CD4-positive, alpha-beta T cell treated with Interleukin-12 subunit alpha and Interleukin-12 subunit beta, for 1 hour (primary cell): ENCODE results near the gene DAPK2.

Source experiments
- DNase-seq: peaks from one replicate; pipeline ENCODE4 v3.0.0-alpha.2; 2020

Gene DAPK2

DNA sequence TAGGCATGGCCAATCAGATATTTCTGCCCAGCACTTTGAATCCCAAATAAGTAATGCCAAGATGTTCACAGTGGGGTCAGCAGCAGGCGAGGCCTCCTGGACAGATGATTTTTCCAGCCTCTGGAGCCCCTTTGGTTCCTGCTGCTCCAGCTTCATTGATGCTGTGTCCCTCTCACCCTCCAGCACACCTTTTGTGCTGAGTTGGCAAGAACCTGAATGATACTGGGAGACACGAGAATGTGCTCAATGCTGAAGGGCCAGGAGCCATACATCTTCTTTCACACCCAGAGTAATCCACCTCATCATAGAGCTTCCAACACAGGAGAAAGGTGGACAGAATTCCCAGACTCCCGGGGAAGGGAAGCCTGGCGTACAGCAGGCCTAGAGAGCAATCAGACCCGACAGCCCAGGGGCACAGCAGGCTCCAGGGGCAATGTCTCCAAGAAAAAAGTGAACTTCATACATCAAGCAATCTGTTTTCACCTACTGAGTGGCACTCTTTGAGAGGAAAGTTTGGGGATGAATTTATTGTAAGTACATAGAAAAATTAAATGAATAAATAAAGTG is 6.7 kb upstream of the DAPK2 start:
- DNase-seq = no peak

DNA sequence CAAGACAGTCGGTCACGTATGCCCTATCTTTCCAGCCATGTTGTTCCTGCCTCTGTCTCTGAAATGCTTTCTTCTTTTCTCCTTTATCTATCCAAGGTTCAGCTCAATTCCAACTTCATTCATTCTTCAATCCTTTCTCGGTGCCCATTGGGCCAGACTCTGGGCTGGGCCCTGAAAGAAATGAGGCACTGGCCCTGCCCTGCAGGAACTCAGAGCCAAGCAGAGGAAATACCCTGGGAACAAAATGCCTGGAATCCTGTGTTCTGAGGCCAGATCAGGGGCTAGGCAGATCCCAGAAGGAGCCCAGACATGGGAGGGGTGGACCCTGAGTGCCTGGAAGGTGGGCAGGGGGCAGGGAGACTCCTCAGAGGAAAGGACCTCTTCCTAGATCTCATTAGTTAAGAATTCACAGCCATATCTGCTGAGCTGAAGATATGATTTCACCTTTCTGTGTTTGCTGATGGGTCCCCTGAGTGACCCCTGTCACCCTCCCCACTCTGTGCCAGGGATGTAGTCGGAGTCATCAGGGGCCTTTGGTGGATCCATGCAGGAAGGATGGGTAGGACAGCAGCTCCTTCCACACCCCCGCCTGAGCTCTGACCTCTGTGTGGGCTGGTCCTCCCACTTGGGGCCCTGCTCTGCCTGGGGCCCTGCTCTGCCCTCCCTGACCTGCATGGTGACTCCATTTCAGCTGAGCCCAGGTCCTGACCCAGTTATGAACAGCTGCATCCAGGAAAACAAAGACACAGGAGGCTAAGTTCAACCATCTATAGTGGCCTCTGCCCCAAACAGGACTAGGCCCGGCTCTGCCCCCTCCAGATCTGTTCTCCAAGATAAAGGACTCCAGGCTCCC is 5.3 kb upstream of the DAPK2 start:
- no peak for DNase-seq

DNA sequence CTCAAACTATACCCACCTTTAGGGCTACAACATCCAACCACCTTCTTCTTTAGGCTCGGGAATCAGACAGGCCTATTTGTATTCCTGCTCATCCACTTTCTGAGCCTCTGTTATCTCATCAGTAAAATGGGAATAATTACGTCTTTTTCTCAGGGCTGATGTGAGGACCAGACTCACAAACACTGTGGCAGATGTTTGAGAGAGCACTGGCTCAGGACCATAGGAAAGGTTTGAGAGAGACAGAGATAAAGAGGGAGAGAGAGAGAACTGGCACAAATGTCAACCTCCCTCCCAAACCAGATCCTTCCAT is 4.8 kb upstream of the DAPK2 start:
- no peak for DNase-seq

DNA sequence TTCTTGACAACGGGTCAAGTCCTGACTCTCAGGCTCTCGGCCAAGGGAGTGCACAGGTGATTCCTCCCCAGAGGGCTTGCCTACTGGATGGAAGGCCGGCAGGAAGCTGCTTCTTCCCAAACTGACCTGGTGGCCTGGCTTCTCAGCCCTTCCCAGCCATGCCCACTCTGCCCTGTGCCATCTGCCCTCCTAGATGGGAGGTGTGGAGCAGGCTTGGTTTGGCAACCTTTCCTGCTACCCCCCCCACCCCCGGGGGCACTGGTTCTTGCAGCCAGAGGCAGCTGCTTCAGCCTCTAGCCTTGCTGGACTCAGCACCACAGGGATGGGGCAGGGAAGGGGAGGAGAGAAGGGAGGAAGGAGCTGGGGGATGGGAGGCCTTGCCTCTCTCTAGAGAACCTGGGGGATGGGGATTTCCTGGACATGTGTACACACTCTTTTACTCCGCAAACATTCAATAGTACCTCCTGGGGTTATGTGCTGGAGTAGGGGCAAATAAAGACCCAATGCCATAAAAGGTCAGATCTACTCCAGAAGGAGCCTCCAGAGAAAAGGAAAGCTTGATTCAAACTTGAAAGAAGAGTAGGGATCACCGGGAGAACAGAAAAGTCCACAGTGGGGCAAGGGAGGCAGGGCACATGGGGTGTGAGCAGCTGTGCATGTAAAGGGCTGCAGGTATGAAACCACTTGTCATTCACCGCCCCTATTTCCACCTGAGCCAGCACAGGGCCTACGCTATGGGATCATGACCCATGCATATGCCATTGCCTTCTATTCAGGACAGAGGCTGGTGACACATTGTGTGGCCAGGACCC is 4.2 kb upstream of the DAPK2 start:
- no peak for DNase-seq

DNA sequence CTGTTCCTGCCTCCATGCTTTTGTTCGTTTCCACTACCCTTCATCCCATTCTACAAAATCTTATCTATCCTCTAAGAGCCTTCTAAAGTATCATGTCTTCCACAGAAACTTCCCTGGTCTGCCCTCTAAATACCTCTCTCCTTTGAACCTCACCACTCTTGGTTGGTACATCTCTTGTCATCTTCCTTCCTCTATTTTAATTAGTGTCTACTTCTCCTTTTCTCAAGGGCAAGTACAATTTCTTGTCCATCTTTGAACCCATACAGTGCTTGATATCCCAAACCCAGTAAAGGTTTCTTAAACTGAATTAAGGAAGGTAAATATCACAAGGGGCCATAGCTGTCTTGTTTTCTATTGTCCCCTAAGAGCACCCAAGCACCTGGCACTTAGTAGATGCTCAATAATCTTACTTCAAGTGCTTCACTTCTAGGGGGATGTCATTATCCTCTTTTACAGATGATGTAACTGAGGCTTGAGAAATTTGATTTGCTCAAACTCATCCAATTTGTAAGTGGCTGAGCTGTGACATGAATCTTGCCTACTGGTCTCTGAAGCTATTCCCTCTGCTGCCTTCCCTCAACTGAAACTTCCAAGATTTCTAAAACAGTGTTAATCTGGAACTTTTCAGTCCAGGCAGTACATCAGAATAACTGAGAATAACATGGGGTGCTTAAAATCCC is 2.6 kb upstream of the DAPK2 start:
- no peak for DNase-seq

DNA sequence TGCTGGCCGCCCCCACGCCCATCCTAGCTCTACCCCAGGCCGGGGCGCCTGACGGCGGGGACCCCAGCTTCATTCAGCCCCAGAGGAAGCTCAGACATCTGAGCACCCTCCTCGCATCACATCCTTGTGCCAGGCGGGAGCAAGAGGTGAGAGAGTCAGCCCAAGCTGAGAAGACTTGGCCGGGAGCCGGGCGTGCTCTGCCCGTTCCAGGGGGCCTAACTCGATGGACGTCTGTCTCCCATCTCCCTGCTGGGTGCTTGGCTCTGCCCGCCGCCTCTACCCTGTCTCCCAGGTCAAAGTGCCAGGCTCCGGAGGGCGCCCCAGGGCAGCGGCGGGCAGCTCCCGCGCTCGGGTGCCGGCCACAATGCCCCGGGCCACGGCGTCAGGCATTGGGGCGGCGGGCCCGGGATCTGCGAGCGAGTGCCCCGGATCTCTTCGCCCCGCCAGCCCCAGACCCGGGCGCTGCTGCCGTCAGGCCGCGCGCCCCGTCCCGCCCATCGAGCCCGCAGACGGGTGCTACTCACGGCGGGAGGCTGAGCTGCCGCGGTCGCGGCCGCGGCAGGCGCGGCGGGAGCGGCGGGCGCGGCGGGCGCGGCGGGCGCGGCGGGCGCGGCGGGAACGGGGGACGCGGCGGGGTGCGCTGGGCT is 388 bp downstream of the DAPK2 start:
- no peak for DNase-seq

DNA sequence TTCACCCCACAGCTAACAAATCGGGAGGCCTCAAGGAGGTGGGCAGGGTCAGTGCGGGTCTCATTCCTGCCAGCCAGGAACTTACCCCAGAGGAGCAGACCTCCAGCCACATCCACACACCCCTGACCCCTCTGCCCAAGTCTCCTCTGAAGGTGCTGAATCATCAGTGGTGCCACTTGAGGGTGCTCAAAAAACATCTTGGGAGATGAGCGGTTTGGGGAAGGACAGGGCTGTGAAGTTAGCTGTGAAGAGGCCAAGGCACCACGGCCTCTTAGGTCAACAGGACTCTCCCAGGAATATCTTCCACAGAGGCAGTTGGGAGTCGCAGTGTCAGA is 1.2 kb downstream of the DAPK2 start:
- DNase-seq = no peak

DNA sequence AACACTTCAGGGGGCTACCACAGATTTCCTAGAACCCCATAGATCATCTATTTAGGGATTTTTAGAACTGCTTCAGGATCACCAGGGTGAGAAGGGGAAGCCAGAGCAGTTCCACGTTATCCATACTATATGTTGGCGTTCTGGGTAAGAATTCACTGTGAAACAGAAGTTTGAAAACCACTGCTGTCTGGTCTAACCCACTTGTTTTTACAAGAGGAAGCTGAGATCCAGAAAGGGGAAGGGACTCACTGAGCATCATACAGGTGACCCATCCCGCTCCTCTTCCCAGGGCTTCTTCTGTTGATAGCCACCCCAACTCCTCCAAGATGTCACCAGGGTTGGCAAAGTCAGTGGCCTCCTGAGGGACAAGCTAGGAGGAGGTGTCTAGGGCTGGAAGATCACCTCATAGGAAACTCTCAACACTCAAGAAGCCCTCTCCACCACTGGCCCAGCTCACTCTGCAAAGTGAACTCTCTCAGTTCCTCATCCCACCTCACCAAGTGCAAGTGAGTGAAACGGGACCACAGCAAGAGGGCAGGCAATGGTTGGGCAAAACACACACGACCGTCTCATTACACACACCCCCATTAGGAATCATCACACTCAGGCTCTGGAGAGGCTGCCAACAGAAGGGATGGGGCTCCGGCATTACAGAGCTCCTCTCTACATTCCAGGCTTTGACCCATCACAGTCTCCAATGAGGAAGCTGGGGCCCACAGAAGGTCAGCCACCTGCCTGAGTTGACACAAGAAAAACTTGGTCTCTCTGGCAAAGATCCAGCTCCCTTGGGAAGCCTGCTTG is 1.8 kb downstream of the DAPK2 start:
- no peak for DNase-seq

DNA sequence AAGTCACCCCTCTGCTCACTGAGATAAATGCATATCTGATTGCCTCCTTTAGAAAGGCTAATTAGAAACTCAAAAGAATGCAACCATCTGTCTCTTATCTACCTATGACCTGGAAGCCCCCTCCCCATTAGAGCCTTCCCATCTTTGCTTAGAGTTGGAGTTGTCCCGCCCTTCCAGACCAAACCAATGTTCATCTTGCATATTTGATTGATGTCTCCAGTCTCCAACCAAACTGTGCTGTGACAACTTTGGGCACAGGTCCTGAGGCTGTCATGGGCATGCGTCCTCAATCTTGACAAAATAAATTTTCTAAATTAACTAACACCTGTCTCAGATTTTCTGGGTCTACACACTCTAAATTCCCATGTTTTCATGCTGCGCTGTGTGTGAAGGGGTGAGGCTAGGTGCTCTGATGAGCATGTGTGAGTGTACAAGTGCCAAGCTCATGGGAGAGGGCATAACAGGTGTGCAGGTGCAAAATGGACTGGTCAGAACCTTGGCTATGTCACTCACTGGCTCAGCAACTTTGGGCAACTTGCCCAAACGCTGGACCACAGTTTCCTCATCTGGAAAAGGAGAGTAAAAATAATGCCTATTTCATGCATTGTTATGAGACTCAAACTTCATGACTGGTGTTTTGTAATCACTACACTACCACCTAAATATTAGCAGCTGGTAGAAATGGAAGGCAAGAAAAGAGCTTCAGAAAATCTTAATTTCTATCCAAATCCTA is 7.2 kb downstream of the DAPK2 start:
- no peak for DNase-seq

DNA sequence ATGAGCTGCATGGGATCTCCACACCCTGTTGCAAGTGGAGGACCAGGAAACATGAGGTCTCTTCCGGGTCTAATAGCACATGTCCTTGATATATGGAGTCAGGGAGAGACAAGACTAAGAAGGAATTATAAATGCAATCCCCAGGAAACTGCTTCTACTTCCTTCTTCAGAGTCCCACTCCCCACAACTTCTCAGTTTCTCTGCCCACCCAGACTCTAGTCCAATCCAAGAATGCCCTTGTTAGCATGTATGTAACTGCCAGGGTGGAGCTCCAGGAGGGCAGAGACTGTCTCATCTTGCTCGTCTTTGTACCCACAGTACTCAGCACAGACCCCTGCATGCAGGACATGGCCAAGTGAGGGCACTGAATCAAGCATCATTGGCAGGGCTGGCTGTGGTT is 8.3 kb downstream of the DAPK2 start:
- no peak for DNase-seq

DNA sequence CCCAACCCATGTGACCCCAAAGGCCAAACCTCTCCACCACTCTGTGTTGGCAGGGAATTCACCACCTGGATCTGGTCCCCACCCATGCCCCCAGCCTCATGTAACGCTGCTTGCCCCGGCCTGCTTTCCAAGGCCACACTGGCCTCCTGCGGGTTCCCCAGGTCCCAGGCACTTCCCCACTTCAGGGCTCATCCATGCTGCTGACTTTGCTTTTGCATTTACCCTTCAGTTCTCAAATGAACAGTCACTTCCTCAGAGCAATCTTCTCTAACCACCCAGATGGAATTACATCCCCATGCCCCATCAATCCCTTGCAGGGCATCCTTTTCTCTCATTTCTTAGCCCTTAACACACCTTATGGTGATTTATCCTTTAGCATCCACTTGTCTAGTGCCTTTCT is 9.2 kb downstream of the DAPK2 start:
- DNase-seq = no peak

DNA sequence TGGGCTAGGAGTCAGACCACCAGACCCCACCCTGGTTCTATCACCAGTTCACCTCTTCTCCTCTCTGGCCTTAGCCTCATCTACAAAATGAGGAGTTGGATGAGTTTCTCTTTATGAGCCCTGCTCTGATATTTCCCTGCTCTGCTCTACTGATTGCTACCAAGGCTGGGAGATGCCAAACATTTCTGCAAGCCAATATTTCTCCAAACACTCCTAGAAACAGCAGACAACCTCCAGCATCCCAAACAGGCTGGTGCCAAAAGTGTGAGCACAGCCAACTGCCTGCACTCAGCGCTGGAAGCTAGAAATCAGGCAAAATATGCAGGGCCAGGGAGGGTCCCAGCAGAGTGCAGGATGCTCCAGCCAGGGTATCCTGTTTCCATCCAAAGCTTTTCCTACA is 10.8 kb downstream of the DAPK2 start:
- DNase-seq = no peak

DNA sequence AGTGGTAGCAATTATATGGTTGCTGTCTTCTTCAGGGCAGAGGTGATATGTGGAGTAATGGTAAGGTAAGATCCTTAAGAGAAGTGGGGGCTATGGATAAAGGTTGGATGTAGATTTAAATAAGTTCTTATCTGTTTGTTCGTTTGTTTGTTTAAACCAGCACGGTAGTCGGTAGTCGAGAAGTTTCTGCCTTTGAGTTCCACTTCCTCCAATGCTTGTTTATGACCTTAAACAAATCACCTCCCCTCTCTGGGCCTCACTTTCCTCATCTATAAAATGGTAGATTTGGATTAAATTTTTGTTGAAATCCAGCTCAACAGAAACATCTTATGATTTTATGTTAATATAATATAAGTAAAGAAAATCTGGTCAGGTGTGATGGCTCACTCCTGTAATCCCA is 11.8 kb downstream of the DAPK2 start:
- no peak for DNase-seq

DNA sequence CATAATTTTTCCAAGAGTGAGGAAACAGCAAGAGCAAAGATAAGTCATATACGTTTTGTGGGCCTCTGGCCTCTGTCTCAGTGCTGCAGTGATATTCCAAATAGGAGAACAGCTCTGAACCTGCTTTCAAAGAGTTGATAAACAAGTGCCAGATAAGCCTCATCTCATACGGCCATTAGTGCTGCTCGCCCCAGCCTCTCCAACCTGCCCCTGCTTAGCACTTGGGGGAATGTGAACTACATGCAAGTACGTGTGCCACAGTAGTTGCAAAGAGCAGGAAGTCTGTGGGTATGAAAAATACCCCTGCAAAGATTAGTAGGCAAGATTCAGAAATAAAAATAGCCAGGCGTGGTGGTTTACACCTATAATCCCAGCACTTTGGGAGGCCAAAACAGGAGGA is 14.0 kb downstream of the DAPK2 start:
- DNase-seq = no peak

DNA sequence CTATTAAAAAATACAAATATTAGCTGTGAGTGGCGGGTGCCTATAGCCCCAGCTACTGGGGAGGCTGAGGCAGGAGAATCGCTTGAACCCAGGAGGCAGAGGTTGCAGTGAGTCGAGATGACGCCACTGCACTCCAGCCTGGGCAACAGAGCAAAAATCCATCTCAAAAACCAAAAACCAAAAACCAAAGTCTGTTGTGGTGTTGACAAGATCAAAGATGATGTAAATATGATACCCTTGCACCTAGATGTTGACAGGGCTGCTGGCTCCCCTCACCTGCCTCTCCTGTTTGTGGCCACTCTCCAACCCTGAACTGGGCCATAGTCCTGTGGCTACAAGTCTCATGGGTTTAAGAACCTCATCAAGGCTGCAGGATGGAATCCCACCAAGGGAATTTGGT is 16.2 kb downstream of the DAPK2 start:
- no peak for DNase-seq

DNA sequence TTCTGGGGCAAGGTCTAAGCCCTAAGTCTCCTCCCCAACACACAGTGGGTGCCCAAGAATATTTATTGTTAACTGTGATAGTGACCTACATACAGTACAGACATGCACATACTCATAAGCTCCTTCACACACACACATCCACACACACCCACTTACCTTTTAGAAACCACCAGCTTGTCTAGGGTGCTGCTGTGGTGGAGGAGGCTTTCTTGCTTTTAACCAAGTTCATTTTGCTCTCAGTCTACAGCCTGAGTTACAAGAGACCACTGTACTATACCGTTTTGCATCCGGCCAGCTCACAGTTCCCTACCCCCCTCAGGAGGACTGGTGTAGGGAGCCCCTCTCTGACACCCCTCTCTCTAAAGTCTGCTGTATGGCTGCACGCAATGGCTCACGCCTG is 16.7 kb downstream of the DAPK2 start:
- no peak for DNase-seq

DNA sequence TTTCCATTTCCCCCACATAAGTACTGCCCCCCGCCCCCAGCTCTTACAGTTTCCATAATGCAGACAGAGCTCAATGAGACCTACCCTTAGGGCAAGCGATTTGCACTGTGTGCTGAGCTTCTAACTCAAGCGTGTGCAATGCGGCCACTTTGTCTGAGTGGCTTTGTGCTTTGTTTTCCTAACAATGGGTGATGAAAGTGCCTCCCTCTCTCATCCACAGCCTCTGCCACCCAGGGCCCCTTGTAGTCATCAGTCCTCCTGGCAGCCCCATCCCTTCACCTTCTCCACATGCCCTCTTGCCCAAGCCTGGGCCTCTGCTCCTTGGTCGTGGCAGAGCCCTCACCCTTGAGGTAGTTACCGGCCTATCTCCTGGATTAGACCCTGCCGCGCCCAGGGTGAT is 17.2 kb downstream of the DAPK2 start:
- DNase-seq = no peak

DNA sequence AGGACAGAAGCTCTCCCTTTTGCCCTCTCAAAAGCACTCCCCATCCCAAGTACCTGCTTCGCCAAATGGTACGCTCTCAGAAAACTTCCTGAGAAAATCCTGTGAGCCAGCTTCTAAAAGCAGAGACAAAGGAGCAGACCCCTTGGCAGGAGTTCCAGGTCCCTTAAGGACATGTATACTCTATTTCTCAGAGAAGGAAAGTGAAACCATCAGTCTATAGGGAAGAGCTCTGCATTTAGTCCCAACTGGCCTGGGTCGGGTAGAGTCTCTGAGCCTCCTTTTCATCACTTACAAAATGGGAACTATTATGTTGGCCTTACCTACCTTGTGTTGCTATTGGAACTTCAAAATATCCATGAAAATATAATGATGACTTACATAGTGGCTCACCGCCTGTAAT is 19.7 kb downstream of the DAPK2 start:
- no peak for DNase-seq

DNA sequence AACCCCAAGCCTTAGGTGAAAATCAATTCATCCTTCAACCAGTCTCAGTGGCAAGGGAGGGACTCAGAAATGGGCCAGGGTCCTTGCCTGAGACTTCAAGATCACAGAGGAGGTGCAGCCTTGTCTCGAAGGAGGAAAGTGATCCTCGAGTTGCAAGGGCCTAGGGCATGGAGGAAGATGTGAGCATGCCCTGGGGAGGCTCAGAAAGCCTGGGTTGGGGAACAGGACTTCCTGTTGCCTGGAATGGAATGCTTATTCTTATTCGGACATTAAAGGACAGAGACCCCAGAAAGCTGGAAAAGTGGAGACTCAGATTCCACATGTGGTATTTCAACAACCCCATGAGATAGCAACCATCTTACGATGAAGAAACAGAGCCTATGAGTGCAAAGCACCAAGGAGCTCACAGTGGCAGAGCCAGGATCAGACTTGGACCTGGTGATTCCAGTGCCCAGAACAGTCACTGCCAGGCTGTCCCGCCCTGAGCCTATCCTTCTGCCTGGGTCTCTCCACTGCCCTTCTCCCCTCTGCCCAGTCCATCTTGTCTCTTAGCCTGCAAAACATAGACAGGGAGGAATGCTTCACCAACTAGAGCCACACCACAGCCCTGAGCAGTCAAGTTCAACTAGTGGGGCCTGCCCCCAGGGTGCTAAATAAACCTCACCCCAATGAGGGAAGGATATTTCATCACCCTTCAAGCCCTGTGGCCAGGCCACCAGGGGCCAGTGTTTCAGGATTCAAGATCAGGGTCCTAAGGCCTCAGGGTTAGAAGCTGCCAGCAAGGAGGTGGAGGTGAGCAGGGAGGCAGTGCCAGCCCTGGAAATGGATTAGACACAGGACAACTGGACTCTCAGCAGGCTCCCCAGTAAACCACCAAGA is 21.9 kb downstream of the DAPK2 start:
- no peak for DNase-seq

DNA sequence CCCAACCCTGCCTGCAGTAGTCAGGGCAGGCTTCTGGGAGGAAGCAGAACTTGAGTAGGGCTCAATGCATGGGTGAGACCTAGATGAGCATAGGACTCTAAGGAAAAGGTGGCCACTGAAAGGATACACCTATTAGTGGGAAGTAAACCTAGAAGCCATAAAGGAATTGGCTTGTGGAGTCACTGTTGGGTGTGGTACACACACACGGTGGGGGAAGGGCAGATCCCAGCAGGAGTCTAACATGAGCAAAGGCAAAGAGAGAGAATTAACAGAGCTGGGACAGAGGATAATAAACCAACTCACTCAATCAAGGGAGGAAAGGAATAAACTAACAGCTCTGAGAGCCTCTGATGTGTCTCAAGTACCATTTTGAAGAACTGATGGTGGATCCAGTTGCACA is 23.1 kb downstream of the DAPK2 start:
- DNase-seq = no peak

DNA sequence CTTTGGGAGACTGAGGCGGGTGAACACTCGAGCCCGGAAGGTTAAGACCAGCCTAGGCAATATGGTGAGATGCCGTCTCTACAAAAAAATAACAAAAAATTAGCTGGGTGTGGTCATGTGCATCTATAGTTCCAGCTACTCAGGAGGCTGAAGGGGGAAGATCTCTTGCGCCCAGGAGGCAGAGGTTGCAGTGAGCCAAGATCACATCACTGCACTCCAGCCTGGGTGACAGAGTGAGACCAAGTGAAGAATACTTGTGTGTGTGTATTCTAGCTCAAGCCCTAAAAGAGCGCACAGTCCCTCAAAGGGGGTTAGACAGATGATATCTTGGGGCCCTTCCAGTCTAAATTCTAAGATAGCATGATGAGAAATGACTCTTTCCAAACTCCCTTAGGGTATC is 23.7 kb downstream of the DAPK2 start:
- DNase-seq = no peak
